A673 (cell line): ENCODE results near the gene MIA2. TPM values are rescaled to one million over a fixed set of nuclear protein-coding genes. Genes with fewer than 3 reads are reported as not detected.
"Not testable (repeated sequence)": the region's sequence is repeated elsewhere in the genome, so short reads cannot be mapped to it uniquely, and the experiment has no call there.

Source experiments
- BruUV-seq: library from RNA; stranded (reverse); fragments of 400-500 nt; replicated peaks from 2 replicates; lab custom pipeline; 2021; lab: Mats Ljungman, UMichigan
- CTCF ChIA-PET: fragments of 300-600 bp; sonication (Branson Sonifier 250); formaldehyde crosslinking; loops from one replicate; lab custom pipeline; 2022; ENCODE audit warnings: antibody characterized with exemption; lab: Charles Lee
- POLR2A ChIA-PET: fragments of 300-600 bp; sonication (Branson Sonifier 250); formaldehyde crosslinking; loops from one replicate; lab custom pipeline; 2022; ENCODE audit warnings: antibody characterized with exemption; ENCODE audit not compliant: low non-redundant PET; lab: Charles Lee
- DNase-seq: peaks from one replicate; pipeline ENCODE4 v3.0.0-alpha.2; 2015; ENCODE audit warnings: low spot score
- H3K27ac ChIP-seq: fragments of 200-600 bp; sonication (generic); 2 replicates; pipeline ENCODE4 v1.5.1; 2016; ENCODE audit warnings: mixed run types, low read depth, mild to moderate bottlenecking, mixed read lengths, antibody characterized with exemption, low read length; ENCODE audit not compliant: poor library complexity, severe bottlenecking
- H3K27me3 ChIP-seq: fragments of 200-600 bp; sonication (generic); replicated peaks from 2 replicates; pipeline ENCODE4 v1.6.1; 2017; ENCODE audit warnings: mixed run types, low read depth, mild to moderate bottlenecking, mixed read lengths, antibody characterized with exemption, low read length; ENCODE audit not compliant: insufficient read depth, poor library complexity
- H3K36me3 ChIP-seq: fragments of 200-600 bp; sonication (generic); 2 replicates; pipeline ENCODE4 v1.6.1; 2016; ENCODE audit warnings: mixed run types, mild to moderate bottlenecking, mixed read lengths, antibody characterized with exemption, low read length; ENCODE audit not compliant: insufficient read depth, poor library complexity, severe bottlenecking
- H3K4me1 ChIP-seq: fragments of 200-600 bp; sonication (generic); 2 replicates; pipeline ENCODE4 v1.6.1; 2017; ENCODE audit warnings: mixed run types, mild to moderate bottlenecking, mixed read lengths, antibody characterized with exemption, low read length; ENCODE audit not compliant: insufficient read depth, poor library complexity, severe bottlenecking
- H3K4me3 ChIP-seq: fragments of 200-600 bp; sonication (generic); 2 replicates; pipeline ENCODE4 v1.5.1; 2016; ENCODE audit warnings: low read depth, mixed run types, mild to moderate bottlenecking, mixed read lengths, low read length; ENCODE audit not compliant: poor library complexity, severe bottlenecking
- H3K9me3 ChIP-seq: fragments of 200-600 bp; sonication (generic); 2 replicates; pipeline ENCODE4 v1.6.1; 2016; ENCODE audit warnings: mixed run types, low read depth, mild to moderate bottlenecking, mixed read lengths, antibody characterized with exemption, low read length; ENCODE audit not compliant: poor library complexity, severe bottlenecking
- CTCF ChIP-seq: fragments of 300-800, 200-600 bp; sonication (generic); conservative IDR thresholded peaks from 2 replicates; pipeline ENCODE4 v1.5.1; 2017; ENCODE audit warnings: low read depth, mild to moderate bottlenecking, antibody characterized with exemption, low read length, moderate library complexity, mixed read lengths
- EZH2 ChIP-seq: fragments of 200-600 bp; sonication (generic); IDR thresholded peaks from 2 replicates; pipeline ENCODE4 v1.6.1; 2017; ENCODE audit warnings: borderline replicate concordance, low read depth, mild to moderate bottlenecking, mixed read lengths, antibody characterized with exemption, low read length; ENCODE audit not compliant: poor library complexity, severe bottlenecking
- intact Hi-C: fragments of 100-400 bp; cut with micrococcal nuclease; formaldehyde crosslinking; loops from one replicate; pipeline ENCODE4 v1.10.0; 2022; ENCODE audit not compliant: unreplicated experiment
- total RNA-seq: library from RNA; stranded (reverse); gene quantifications from 2 replicates; pipeline ENCODE4 v1.2.3, GENCODE V29; 2021

MIA2 gene
- total RNA-seq, 1 experiment from 2014 or later: 16.7 TPM

- ChIA-PET CTCF (no interaction called here), POLR2A (no interaction called here)
- H3K4me1 ChIP-seq: no peaks in the 10 kb centered on the region
- no peaks in the 10 kb centered on the region for H3K27me3 ChIP-seq
- no peak for TF ChIP-seq CTCF
- no peak for TF ChIP-seq EZH2
- no peaks in the 10 kb centered on the region for H3K9me3 ChIP-seq
- intact Hi-C loops: no loop called here
- no peak overlapping the region for H3K27ac ChIP-seq
- H3K36me3 ChIP-seq: peaks cover 5% of the 10 kb centered on the region
- BruUV-seq: no TSS peak
- H3K4me3 ChIP-seq: no peak overlapping the region
- no peak for DNase-seq
Observed at GRCh38 chr14:39289523-39289922, 55.8 kb downstream of the MIA2 start.

- ChIA-PET CTCF (no interaction called here), POLR2A (no interaction called here)
- intact Hi-C loops: no loop called here
- no peak for DNase-seq
- H3K27ac ChIP-seq: no peak overlapping the region
- peaks cover 14% of the 10 kb centered on the region for H3K36me3 ChIP-seq
- TF ChIP-seq CTCF: no peak
- TF ChIP-seq EZH2: no peak
- H3K9me3 ChIP-seq: no peaks in the 10 kb centered on the region
- no peaks in the 10 kb centered on the region for H3K4me1 ChIP-seq
- H3K4me3 ChIP-seq: no peak overlapping the region
- BruUV-seq: no TSS peak
- H3K27me3 ChIP-seq: no peaks in the 10 kb centered on the region
Observed at GRCh38 chr14:39291701-39292100, 58.0 kb downstream of the MIA2 start.

- Histone ChIP-seq H3K9me3 (no peaks in the 10 kb centered on the region), H3K4me3 (no peak overlapping the region), H3K27me3 (no peaks in the 10 kb centered on the region), H3K36me3 (peaks cover 14% of the 10 kb centered on the region), H3K4me1 (no peaks in the 10 kb centered on the region), H3K27ac (no peak overlapping the region)
- no TSS peak for BruUV-seq
- ChIA-PET POLR2A (no interaction called here), CTCF (no interaction called here)
- intact Hi-C loops: no loop called here
- DNase-seq: no peak
- TF ChIP-seq EZH2: no peak
Observed at GRCh38 chr14:39293629-39294028, 59.9 kb downstream of the MIA2 start.

- POLR2A ChIA-PET: not testable (repeated sequence)
Observed at GRCh38 chr14:39300389-39300788, 66.7 kb downstream of the MIA2 start.

More at GRCh38 chr14:39300389-39300788, 66.7 kb downstream of the MIA2 start:
- CTCF ChIA-PET, H3K36me3 ChIP-seq, DNase-seq, BruUV-seq, H3K9me3 ChIP-seq, intact Hi-C loops, H3K27ac ChIP-seq, H3K27me3 ChIP-seq, H3K4me3 ChIP-seq: not testable (repeated sequence)
- peaks cover 14% of the 10 kb centered on the region for H3K4me1 ChIP-seq
